HepG2 (cell line): Measurements from ENCODE around the gene EDC3. TPM values are rescaled to one million over a fixed set of nuclear protein-coding genes. Genes with fewer than 3 reads are reported as not detected.

ENCODE experiments used
- CEBPZ ChIP-seq: IDR thresholded peaks from 2 replicates; pipeline ENCODE4 v1.6.1; 2012; ENCODE audit warnings: low read length, improper control_type of control experiment
- CTCF ChIP-seq: sonication (generic); formaldehyde crosslinking; IDR thresholded peaks from 2 replicates; pipeline ENCODE4 v1.5.0; 2020; ENCODE audit warnings: mild to moderate bottlenecking, missing genetic modification reagents, moderate library complexity
- ETS1 ChIP-seq: sonication (generic); formaldehyde crosslinking; IDR thresholded peaks from 2 replicates; pipeline ENCODE4 v1.4.0; 2020; ENCODE audit warnings: missing genetic modification reagents
- HNF4G ChIP-seq, 2 experiments: sonication (generic) in 1 of 2; formaldehyde crosslinking in 1 of 2; IDR thresholded peaks; 2 replicates each; pipeline versions ENCODE4 v1.4.0 to v1.6.1; 2011 to 2020; ENCODE audit warnings: borderline replicate concordance in 2 of 2, low read depth in 2 of 2, mild to moderate bottlenecking in 2 of 2, low read length in 1 of 2, missing genetic modification reagents in 1 of 2, moderate library complexity in 1 of 2
- MED13 ChIP-seq: sonication (generic); formaldehyde crosslinking; IDR thresholded peaks from 2 replicates; pipeline ENCODE4 v1.5.0; 2020; ENCODE audit warnings: missing genetic modification reagents
- MXD1 ChIP-seq: sonication (generic); formaldehyde crosslinking; IDR thresholded peaks from 2 replicates; pipeline ENCODE4 v1.4.0; 2020; ENCODE audit warnings: mild to moderate bottlenecking, missing genetic modification reagents
- POGK ChIP-seq: sonication (generic); formaldehyde crosslinking; conservative IDR thresholded peaks from 2 replicates; pipeline ENCODE4 v1.8.0; 2022; ENCODE audit warnings: mild to moderate bottlenecking, moderate library complexity, missing genetic modification reagents
- ZNF121 ChIP-seq: sonication (generic); formaldehyde crosslinking; IDR thresholded peaks from 2 replicates; pipeline ENCODE4 v1.5.0; 2020; ENCODE audit warnings: mild to moderate bottlenecking, missing genetic modification reagents
- ZNF33B ChIP-seq: sonication (generic); formaldehyde crosslinking; IDR thresholded peaks from 2 replicates; pipeline ENCODE4 v1.5.1; 2020; ENCODE audit warnings: mild to moderate bottlenecking, missing genetic modification reagents
- ZNF503 ChIP-seq: sonication (generic); formaldehyde crosslinking; IDR thresholded peaks from 2 replicates; pipeline ENCODE4 v1.4.0; 2020; ENCODE audit warnings: missing genetic modification reagents
- polyA plus RNA-seq, 8 experiments: library from polyadenylated mRNA; depleted of rRNA in 3 of 8; stranded (reverse) in 7 of 8; unstranded in 1 of 8; fragments of >200 nt; fragmentation: Illumina TruSeq in 4 of 8; extraction: Trizol in 4 of 8; gene quantifications; 2 replicates each; pipeline versions ENCODE4 v1.2.1 to v1.2.3, GENCODE V29; 2011 to 2016; ENCODE audit warnings: low read depth in 4 of 8, missing spikeins in 1 of 8, mixed read lengths in 1 of 8; ENCODE audit not compliant: insufficient read depth in 1 of 8
- total RNA-seq, 5 experiments: library from RNA; depleted of rRNA; stranded (reverse); fragments of >200 nt; fragmentation: Illumina TruSeq; extraction: Trizol; gene quantifications; 2 replicates each; pipeline ENCODE4 v1.2.3, GENCODE V29; 2016; ENCODE audit warnings: low read depth in 1 of 5

Gene EDC3
- total and polyA plus RNA-seq, 2 of the 13 experiments (the other 11 are each of a cell fraction or from before 2014, with no cell fraction given) = 17.4 to 32.0 TPM

- TF ChIP-seq HNF4G (IDR thresholded peaks at IDR 0.05; ENCODE audit: borderline replicate concordance, low read depth, low read length) (no peak), HNF4G (CRISPR knock-in tag; IDR thresholded peaks at IDR 0.05; ENCODE audit: borderline replicate concordance, low read depth) (no peak), MED13 (no peak), ZNF121 (no peak), CEBPZ (no peak), MXD1 (CRISPR knock-in tag) (no peak; the same call in 1 of the 2 replicates), POGK (CRISPR knock-in tag) (no peak; the same call in 1 of the 2 replicates), CTCF (CRISPR knock-in tag) (no peak), ZNF503 (no peak), ETS1 (no peak; the same call in 1 of the 2 replicates), ZNF33B (CRISPR knock-in tag) (no peak)
These were observed 80.9 kb downstream of the EDC3 start (continued) for GRCh38 chr15:74614744-74615507.
